ENCODE measurements around the gene ZNF33A. TPM values are rescaled to one million over a fixed set of nuclear protein-coding genes. Genes with fewer than 3 reads are reported as not detected.

Gene ZNF33A
- total and polyA plus RNA-seq, 2 donors (not counting 3 experiments of a cell fraction or from before 2014, with no cell fraction given): 4.6 to 13.2 TPM

GRCh38 chr10:38094158-38094926 lies 83.9 kb downstream of the ZNF33A start, which contains the start of gene ZNF37A:
ZNF37A (plus strand) TSS chr10:38094337; CDS start chr10:38096618, 2,281 bp downstream.
- Histone ChIP-seq H3K36me3 (ENCODE audit: control insufficient read depth in 2 of 2, extremely low read depth in 1 of 2, insufficient read depth in 2 of 2, low read length in 2 of 2) (peaks cover 0 to 5% of the 10 kb centered on the region in 2 experiments), H3K9me1 (replicated peaks; ENCODE audit: control insufficient read depth, extremely low read depth, insufficient read depth, low read length) (no peaks in the 10 kb centered on the region), H3K4me2 (ENCODE audit: insufficient read depth, low read length) (peak within 1 kb of the TSS; percentile 63), H2AFZ (ENCODE audit: low read depth, low read length) (peak within 1 kb of the TSS; percentile 99), H3K27me3 (ENCODE audit: control insufficient read depth in 2 of 2, insufficient read depth in 2 of 2, low read length in 2 of 2) (no peaks in the 10 kb centered on the region), H3K9me3 (replicated peaks; ENCODE audit: control insufficient read depth, insufficient read depth, low read length) (no peaks in the 10 kb centered on the region), H3K27ac (ENCODE audit: insufficient read depth, low read depth, low read length) (peak within 1 kb of the TSS; percentile 18), H3K4me3 (replicated peaks in 1 of 3; ENCODE audit: insufficient read depth in 1 of 3, low read depth in 1 of 3, low read length in 3 of 3) (peak within 1 kb of the TSS; percentile 29 to 65 (median 45)), H3K4me1 (ENCODE audit: control insufficient read depth, extremely low read depth, insufficient read depth, low read length) (no peaks in the 10 kb centered on the region), H3K79me2 (ENCODE audit: control insufficient read depth, insufficient read depth, low read length) (peaks cover 4% of the 10 kb centered on the region), H4K20me1 (replicated peaks; ENCODE audit: control insufficient read depth, extremely low read depth, insufficient read depth, low read length) (no peaks in the 10 kb centered on the region), H3K9ac (replicated peaks; ENCODE audit: extremely low read depth, insufficient read depth, low read length) (peak within 1 kb of the TSS; percentile 67)
- dilution Hi-C loops (cut with MboI; ENCODE audit: extremely low pct_ligation_motif_present, low sequenced_read_pairs) (no loop called here), intact Hi-C loops (cut with micrococcal nuclease) (loop anchor here (1.0 to 2.0 kb wide), 3 partner anchors 84 to 238 kb away; partner anchors contain the start of genes ZNF248, ZNF25 and ZNF33A)
- POLR2A ChIA-PET: no interaction called here
- TF ChIP-seq POLR2AphosphoS5 (IDR thresholded peaks at IDR 0.05; ENCODE audit: insufficient read depth, low read depth, low read length) (no peak), CTCF (IDR thresholded peaks at IDR 0.05; ENCODE audit: extremely low read depth in 1 of 2, insufficient read depth in 1 of 2, low read depth in 1 of 2, low read length in 2 of 2) (no peak), MYC (IDR thresholded peaks at IDR 0.05; ENCODE audit: low read depth, low read length) (no peak), FOS (IDR thresholded peaks at IDR 0.05; ENCODE audit: borderline replicate concordance, insufficient read depth, low read length) (no peak), POLR2A (IDR thresholded peaks at IDR 0.05; ENCODE audit: low read depth, low read length) (peak; percentile 65), GATA2 (IDR thresholded peaks at IDR 0.05; ENCODE audit: insufficient read depth, insufficient read length, low read depth, low read length) (no peak), EZH2 (IDR thresholded peaks at IDR 0.05; ENCODE audit: borderline replicate concordance, low read depth, low read length, severe bottlenecking) (no peak), JUN (IDR thresholded peaks at IDR 0.05; ENCODE audit: borderline replicate concordance, insufficient read depth, insufficient read length, low read depth) (no peak), MAX (IDR thresholded peaks at IDR 0.05; ENCODE audit: insufficient read depth, insufficient read length) (peak; percentile 43)
- FAIRE-seq (peak; percentile 95), DNase-seq (ENCODE audit: low read depth, low spot score) (peak; percentile 96)
- CTCF ChIA-PET: interaction anchor here (1.2 to 2.7 kb wide), 2 partner anchors 31 to 118 kb away, joined by 3 to 15 read pairs; partner anchors contain the start of gene ZNF25
- BruUV-seq (replicated peaks): TSS peak; percentile 23

Data from endothelial cell of umbilical vein (primary cell).